DMS53 treated with DMSO at 0.1 percent for 48 hours (cell line): ENCODE measurements around the gene MFAP4.
A peak's percentile ranks its signal among the peaks of the same experiment; 100 is the strongest.
"Not testable (repeated sequence)": the region's sequence is repeated elsewhere in the genome, so short reads cannot be mapped to it uniquely, and the experiment has no call there.

Experiments used
- DNase-seq: peaks from one replicate; lab custom pipeline; 2025; ENCODE audit not compliant: unreplicated experiment; lab: John Stamatoyannopoulos, UW

MFAP4 gene

GRCh38 chr17:19353401-19353800, 33.6 kb downstream of the MFAP4 start:
- not testable (repeated sequence) for DNase-seq

DNA sequence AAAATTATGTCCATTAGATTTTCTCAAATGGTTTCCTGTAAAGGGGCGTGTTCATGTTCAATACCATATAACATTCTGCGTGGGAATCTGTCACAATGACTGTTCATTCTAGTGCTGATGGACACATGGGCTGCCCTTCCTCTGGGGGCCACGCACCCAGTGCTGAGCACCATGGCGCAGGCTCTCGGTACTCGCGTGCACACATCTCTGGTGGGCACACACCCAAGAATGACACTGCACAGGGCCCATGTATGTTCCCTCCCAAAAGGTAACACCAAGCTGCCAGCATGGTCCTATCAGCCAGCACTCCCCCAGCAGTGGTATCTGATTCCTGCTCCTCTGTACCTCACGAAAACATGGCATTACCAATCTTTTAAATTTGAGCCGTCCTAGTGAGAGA, 38.2 kb downstream of the MFAP4 start:
- no peak for DNase-seq

GRCh38 chr17:19348081-19348650, 38.8 kb downstream of the MFAP4 start:
- no peak for DNase-seq

- no peak for DNase-seq
These were observed 39.5 kb downstream of the MFAP4 start for GRCh38 chr17:19347323-19348080.

GRCh38 chr17:19346351-19347255, 40.4 kb downstream of the MFAP4 start:
- no peak for DNase-seq

DNA sequence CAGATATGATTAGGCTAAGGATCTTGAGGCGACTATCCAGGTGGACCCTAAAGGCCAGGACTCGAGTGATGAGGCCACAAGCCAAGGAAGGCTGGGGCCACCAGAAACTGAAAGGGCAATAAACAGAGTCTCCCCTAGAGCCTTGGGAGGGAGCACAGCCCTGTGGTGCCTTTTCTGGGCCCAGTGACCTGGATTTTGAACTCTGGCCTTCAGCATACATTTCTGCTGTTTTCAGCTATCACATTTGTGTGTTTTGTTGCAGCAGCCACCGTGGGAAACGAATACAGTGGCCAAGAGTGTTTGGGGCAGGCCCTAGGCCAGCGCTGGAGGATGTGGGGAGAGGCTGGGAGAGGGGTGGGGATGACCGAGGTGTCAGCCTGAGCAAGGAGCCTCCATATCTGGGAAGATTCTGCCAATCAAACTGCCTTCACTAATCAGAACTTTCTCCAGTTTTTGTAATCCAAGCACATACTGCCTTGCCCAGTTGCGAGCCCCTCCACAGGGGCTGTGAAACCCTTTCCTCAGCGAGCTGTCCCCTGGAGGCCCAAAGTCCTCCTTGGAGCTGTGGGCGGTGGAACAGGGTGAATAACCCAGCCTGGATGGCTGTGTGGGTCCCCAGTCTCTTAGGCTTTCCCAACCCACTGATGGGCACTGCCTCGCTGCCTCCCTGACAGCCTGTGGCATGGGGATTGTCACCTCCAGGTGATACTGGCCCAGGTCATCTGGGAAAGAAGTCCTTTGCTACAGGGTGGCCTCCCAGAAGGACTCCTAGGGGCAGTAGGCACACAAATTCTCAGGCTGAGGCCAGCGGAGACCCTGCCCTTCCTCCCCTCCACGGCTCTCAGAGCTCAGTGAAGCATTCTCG, 41.3 kb downstream of the MFAP4 start:
- no peak for DNase-seq

DNA sequence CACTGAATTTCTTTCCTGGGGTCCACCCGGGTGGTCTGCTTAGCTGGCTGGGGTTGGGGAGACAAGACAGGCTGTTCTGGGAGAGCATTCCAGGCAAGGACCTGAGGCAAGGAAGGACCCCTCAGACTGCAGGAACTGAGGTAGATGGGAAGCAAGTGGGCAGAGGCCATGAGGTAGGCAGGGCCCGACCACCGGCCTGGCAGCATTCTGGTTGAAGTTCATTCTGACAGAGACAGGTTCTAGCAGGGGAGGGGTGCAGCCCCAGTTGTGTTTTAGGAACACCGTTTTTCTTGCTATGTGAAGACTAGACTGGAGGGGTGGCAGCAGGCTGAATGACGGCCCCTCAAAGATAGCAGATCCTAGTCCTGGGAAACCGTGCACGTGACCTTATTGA, 41.9 kb downstream of the MFAP4 start:
- DNase-seq, result no peak

GRCh38 chr17:19344311-19345066, 42.5 kb downstream of the MFAP4 start:
- DNase-seq, result no peak

- no peak for DNase-seq
These were observed 43.3 kb downstream of the MFAP4 start for GRCh38 chr17:19343671-19344151.

GRCh38 chr17:19343256-19343630, 43.7 kb downstream of the MFAP4 start:
- DNase-seq, result no peak

DNA sequence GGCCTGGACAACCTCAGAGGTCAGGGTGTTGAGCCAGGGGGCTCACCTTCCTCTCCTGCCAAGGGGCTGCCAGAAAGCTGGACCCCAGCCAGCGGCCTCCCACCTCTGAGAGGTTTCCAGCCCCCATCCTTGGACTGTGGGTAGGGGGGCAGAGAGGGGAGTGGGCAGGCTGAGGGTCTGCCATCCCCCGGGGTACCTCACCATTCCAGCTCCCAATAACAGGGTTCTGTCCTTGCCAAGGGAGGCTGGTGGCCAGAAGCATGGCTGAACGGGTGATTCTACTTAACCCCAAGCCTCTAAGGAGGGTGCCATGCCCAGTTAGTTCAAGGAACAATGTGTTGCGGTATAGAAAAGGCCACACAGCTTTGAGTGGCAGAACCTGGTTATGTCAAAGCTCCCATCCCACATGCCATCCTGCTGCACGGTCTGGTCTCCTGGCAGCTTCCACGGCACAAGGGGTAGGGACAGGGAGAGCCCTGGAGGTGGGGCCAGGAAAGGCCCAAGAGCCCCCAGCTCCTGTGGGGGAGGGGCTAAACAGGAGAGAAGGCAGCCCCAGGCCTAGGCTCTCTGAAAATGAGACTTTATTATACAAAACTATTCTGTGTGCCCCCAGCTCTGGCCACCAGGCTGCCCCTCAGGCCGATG, 44.3 kb downstream of the MFAP4 start:
- DNase-seq, result no peak

GRCh38 chr17:19341641-19342610, 45.1 kb downstream of the MFAP4 start:
- DNase-seq, result no peak

- DNase-seq, result no peak
These were observed 45.8 kb downstream of the MFAP4 start for GRCh38 chr17:19341211-19341631.

GRCh38 chr17:19339341-19339815, 47.6 kb downstream of the MFAP4 start:
- no peak for DNase-seq

GRCh38 chr17:19338031-19338990, 48.7 kb downstream of the MFAP4 start:
- peak; percentile 12 for DNase-seq

DNA sequence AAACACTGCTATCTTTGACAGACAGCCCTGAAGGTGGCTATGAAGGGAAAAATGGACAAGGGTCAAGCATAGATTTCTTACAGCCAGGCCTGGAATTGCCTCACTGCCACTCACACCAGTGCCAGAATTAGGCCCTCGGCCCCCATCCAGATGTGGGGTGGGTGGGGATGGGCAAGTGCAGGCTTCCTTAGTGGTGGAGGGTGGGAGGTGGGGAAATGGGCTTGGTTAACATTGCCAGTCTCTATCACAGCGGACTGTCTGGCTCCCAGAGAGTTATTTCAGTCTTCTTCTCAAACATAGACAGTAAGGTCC, 49.3 kb downstream of the MFAP4 start:
- DNase-seq, result no peak
